Endodermal cell (in vitro differentiated cells): ENCODE results near the gene PITHD1. TPM values are rescaled to one million over a fixed set of nuclear protein-coding genes. Genes with fewer than 3 reads are reported as not detected.
A peak's percentile ranks its signal among the peaks of the same experiment; 100 is the strongest.

Source experiments
- DNase-seq: peaks from one replicate; pipeline ENCODE4 v3.0.0-alpha.2; 2017
- H3K27ac ChIP-seq: 2 replicates; pipeline ENCODE4 v1.5.1; 2013; ENCODE audit warnings: mild to moderate bottlenecking, low read depth, low read length, moderate library complexity
- H3K27me3 ChIP-seq: 2 replicates; pipeline ENCODE4 v1.6.1; 2013; ENCODE audit warnings: mild to moderate bottlenecking, low read length, moderate library complexity; ENCODE audit not compliant: insufficient read depth, control insufficient read depth, poor library complexity, severe bottlenecking
- H3K36me3 ChIP-seq: 2 replicates; pipeline ENCODE4 v1.7.0; 2013; ENCODE audit warnings: mild to moderate bottlenecking, low read length, moderate library complexity; ENCODE audit not compliant: control insufficient read depth, insufficient read depth
- H3K4me1 ChIP-seq: one replicate; pipeline ENCODE4 v1.7.0; 2013; ENCODE audit warnings: low read length; ENCODE audit not compliant: control insufficient read depth, insufficient read depth
- H3K4me3 ChIP-seq: 2 replicates; pipeline ENCODE4 v1.5.1; 2013; ENCODE audit warnings: mild to moderate bottlenecking, low read length, moderate library complexity
- H3K9ac ChIP-seq: 2 replicates; pipeline ENCODE4 v1.6.1; 2013; ENCODE audit warnings: mild to moderate bottlenecking, low read length, moderate library complexity; ENCODE audit not compliant: poor library complexity, severe bottlenecking; ENCODE audit errors: extremely low read depth
- H3K9me3 ChIP-seq: 2 replicates; pipeline ENCODE4 v1.6.1; 2013; ENCODE audit warnings: mild to moderate bottlenecking, low read length, moderate library complexity; ENCODE audit not compliant: control insufficient read depth
- H3K27ac Mint-ChIP-seq: 2 replicates; pipeline ENCODE4 v1.8.0; 2020; ENCODE audit warnings: mixed read lengths
- H3K27me3 Mint-ChIP-seq: 2 replicates; pipeline ENCODE4 v1.8.0; 2021; ENCODE audit warnings: mild to moderate bottlenecking, mixed read lengths; ENCODE audit not compliant: insufficient read depth
- H3K36me3 Mint-ChIP-seq: 2 replicates; pipeline ENCODE4 v1.8.0; 2020; ENCODE audit warnings: low read depth, mixed read lengths
- H3K4me1 Mint-ChIP-seq: 2 replicates; pipeline ENCODE4 v1.8.0; 2020; ENCODE audit warnings: mixed read lengths
- H3K4me3 Mint-ChIP-seq: 2 replicates; pipeline ENCODE4 v1.8.0; 2020; ENCODE audit warnings: mild to moderate bottlenecking, moderate library complexity, mixed read lengths
- H3K9me3 Mint-ChIP-seq: 2 replicates; pipeline ENCODE4 v1.8.0; 2020; ENCODE audit warnings: mild to moderate bottlenecking, mixed read lengths
- CTCF ChIP-seq: fragments of 200-600 bp; sonication (generic); conservative IDR thresholded peaks from 2 replicates; pipeline ENCODE4 v1.5.0; 2021; ENCODE audit warnings: antibody characterized with exemption, mild to moderate bottlenecking
- WGBS, 2 experiments: methylation state at CpG; one replicate each; pipeline versions ENCODE4 v1.1.5 to v1.1.7; 2013; ENCODE audit warnings: missing lambda C conversion rate in 2 of 2, mixed read lengths in 1 of 2; ENCODE audit not compliant: insufficient coverage in 1 of 2, insufficient read length in 1 of 2; 5-methylcytosine and 5-hydroxymethylcytosine counted together
- total RNA-seq, 2 donors: library from RNA; stranded (reverse); fragmentation: NEBNext Ultra II Directional in 1 of 2; extraction: Animal tissue kit (Norgen Biotek cat#: 25700) in 1 of 2; gene quantifications; 2 replicates in 1 of 2; 3 replicates in 1 of 2; pipeline ENCODE4 v1.2.1, GENCODE V29; 2021

The PITHD1 gene
- total RNA-seq, 2 donors from 2014 or later: 62.5 to 71.3 TPM

- 92 to 100% methylated on average over 2 to 12 of the region's 12 CpGs for WGBS, 2 experiments
- peaks cover 7% of the 10 kb centered on the region for H3K4me1 ChIP-seq
- H3K9me3 ChIP-seq: no peaks in the 10 kb centered on the region
- Mint-ChIP-seq H3K27ac (no peak overlapping the region), H3K36me3 (peaks cover 34% of the 10 kb centered on the region), H3K9me3 (no peaks in the 10 kb centered on the region), H3K4me1 (peaks cover 10% of the 10 kb centered on the region), H3K27me3 (peaks cover 3% of the 10 kb centered on the region), H3K4me3 (no peak overlapping the region)
- TF ChIP-seq CTCF: peak; percentile 59
- no peak overlapping the region for H3K9ac ChIP-seq
- H3K36me3 ChIP-seq: peaks cover 24% of the 10 kb centered on the region
- no peak overlapping the region for H3K27ac ChIP-seq
- peak overlapping the region; percentile 81 for H3K4me3 ChIP-seq
- H3K27me3 ChIP-seq: no peaks in the 10 kb centered on the region
- DNase-seq: peak; percentile 70
Observed at GRCh38 chr1:23798662-23799142, 20.5 kb downstream of the PITHD1 start.

- no peak for DNase-seq
- Mint-ChIP-seq H3K4me1 (peaks cover 10% of the 10 kb centered on the region), H3K27ac (no peak overlapping the region), H3K9me3 (no peaks in the 10 kb centered on the region), H3K27me3 (peaks cover 3% of the 10 kb centered on the region), H3K4me3 (peak overlapping the region; percentile 83), H3K36me3 (peaks cover 39% of the 10 kb centered on the region)
- Histone ChIP-seq H3K9me3 (no peaks in the 10 kb centered on the region), H3K36me3 (peaks cover 22% of the 10 kb centered on the region), H3K4me1 (peaks cover 7% of the 10 kb centered on the region), H3K9ac (peak overlapping the region; percentile 43), H3K27ac (no peak overlapping the region), H3K27me3 (no peaks in the 10 kb centered on the region), H3K4me3 (peak overlapping the region; percentile 81)
- TF ChIP-seq CTCF: no peak
- WGBS, 2 experiments: 74 to 82% methylated on average over 7 of the region's 7 CpGs
Observed at GRCh38 chr1:23799255-23799569, 21.0 kb downstream of the PITHD1 start.

- peaks cover 7% of the 10 kb centered on the region for H3K4me1 ChIP-seq
- DNase-seq: peak; percentile 88
- H3K4me3 ChIP-seq: peak overlapping the region; percentile 81
- H3K27ac ChIP-seq: peak overlapping the region; percentile 19
- H3K9me3 ChIP-seq: no peaks in the 10 kb centered on the region
- Mint-ChIP-seq H3K36me3 (peaks cover 36% of the 10 kb centered on the region), H3K27me3 (peaks cover 3% of the 10 kb centered on the region), H3K4me3 (peak overlapping the region; percentile 83), H3K9me3 (no peaks in the 10 kb centered on the region), H3K4me1 (peaks cover 10% of the 10 kb centered on the region), H3K27ac (peak overlapping the region; percentile 98)
- 4 to 7% methylated on average over 19 to 48 of the region's 48 CpGs for WGBS, 2 experiments
- TF ChIP-seq CTCF: no peak
- H3K9ac ChIP-seq: peak overlapping the region; percentile 43
- peaks cover 18% of the 10 kb centered on the region for H3K36me3 ChIP-seq
- no peaks in the 10 kb centered on the region for H3K27me3 ChIP-seq
Observed at GRCh38 chr1:23799570-23800399, 21.6 kb downstream of the PITHD1 start.
